BJ (cell line): Measurements from ENCODE around the gene LIX1L. TPM values are rescaled to one million over a fixed set of nuclear protein-coding genes. Genes with fewer than 3 reads are reported as not detected.
A peak's percentile ranks its signal among the peaks of the same experiment; 100 is the strongest.

ENCODE experiments used
- CTCF ChIA-PET: fragments of 350-600 bp; formaldehyde crosslinking; extraction: SDS; loops from one replicate; lab custom pipeline; 2021; ENCODE audit warnings: antibody characterized with exemption, inconsistent platforms; lab: Yijun Ruan, JAX
- POLR2A ChIA-PET: fragments of 300-600 bp; sonication (Branson Sonifier 250); formaldehyde crosslinking; extraction: SDS; loops from one replicate; lab custom pipeline; 2021; ENCODE audit warnings: antibody characterized with exemption; lab: Charles Lee
- DNase-seq: peaks from one replicate; pipeline ENCODE4 v3.0.0-alpha.2; 2011; ENCODE audit warnings: low read depth
- H3K27me3 ChIP-seq: 2 replicates; pipeline ENCODE4 v1.6.0; 2011; ENCODE audit warnings: low read length; ENCODE audit not compliant: control insufficient read depth, insufficient read depth
- H3K36me3 ChIP-seq: 2 replicates; pipeline ENCODE4 v1.5.1; 2011; ENCODE audit warnings: low read length; ENCODE audit not compliant: control insufficient read depth, insufficient read depth
- H3K4me3 ChIP-seq: 2 replicates; pipeline ENCODE4 v1.5.1; 2011; ENCODE audit warnings: low read depth, mild to moderate bottlenecking, control low read depth, low read length
- polyA minus RNA-seq: library from RNA; depleted of rRNA, polyadenylated mRNA; stranded (reverse); fragments of >200 nt; gene quantifications from 2 replicates; pipeline ENCODE4 v1.2.3, GENCODE V29; 2011; rRNA and poly(A)+ RNA removed
- polyA plus RNA-seq: library from polyadenylated mRNA; depleted of rRNA; stranded (reverse); fragments of >200 nt; gene quantifications from 2 replicates; pipeline ENCODE4 v1.2.3, GENCODE V29; 2011; rRNA removed
- TF ChIP-seq, protein P1 (sequence below): IDR thresholded peaks from 2 replicates; pipeline ENCODE4 v1.5.1; 2011; ENCODE audit warnings: low read depth, mild to moderate bottlenecking, control low read depth, inconsistent platforms, low read length, moderate library complexity; ENCODE audit not compliant: insufficient read depth

Gene LIX1L
- polyA plus RNA-seq = 35.1 and 42.1 TPM in 2 replicates
- polyA minus RNA-seq = 22.7 and 23.4 TPM in 2 replicates

GRCh38 chr1:145957443-145958319 is at the start of gene LIX1L:
TSS of gene LIX1L (minus strand) at chr1:145958017. CDS start at chr1:145957927, 90 bp downstream.
- no peaks in the 10 kb centered on the region for H3K36me3 ChIP-seq
- CTCF ChIA-PET = interaction anchor here (0.9 to 3.0 kb wide), 5 partner anchors 20 to 112 kb away, joined by 3 to 7 read pairs (median 5); partner anchors contain the start of gene NUDT17
- H3K27me3 ChIP-seq = no peaks in the 10 kb centered on the region
- POLR2A ChIA-PET = interaction anchor here (0.6 to 1.4 kb wide), 4 partner anchors 8 to 55 kb away, joined by 3 to 5 read pairs (median 4); partner anchors contain the start of gene RBM8A
- DNase-seq = peak; percentile 85
- TF ChIP-seq, protein P1, sequence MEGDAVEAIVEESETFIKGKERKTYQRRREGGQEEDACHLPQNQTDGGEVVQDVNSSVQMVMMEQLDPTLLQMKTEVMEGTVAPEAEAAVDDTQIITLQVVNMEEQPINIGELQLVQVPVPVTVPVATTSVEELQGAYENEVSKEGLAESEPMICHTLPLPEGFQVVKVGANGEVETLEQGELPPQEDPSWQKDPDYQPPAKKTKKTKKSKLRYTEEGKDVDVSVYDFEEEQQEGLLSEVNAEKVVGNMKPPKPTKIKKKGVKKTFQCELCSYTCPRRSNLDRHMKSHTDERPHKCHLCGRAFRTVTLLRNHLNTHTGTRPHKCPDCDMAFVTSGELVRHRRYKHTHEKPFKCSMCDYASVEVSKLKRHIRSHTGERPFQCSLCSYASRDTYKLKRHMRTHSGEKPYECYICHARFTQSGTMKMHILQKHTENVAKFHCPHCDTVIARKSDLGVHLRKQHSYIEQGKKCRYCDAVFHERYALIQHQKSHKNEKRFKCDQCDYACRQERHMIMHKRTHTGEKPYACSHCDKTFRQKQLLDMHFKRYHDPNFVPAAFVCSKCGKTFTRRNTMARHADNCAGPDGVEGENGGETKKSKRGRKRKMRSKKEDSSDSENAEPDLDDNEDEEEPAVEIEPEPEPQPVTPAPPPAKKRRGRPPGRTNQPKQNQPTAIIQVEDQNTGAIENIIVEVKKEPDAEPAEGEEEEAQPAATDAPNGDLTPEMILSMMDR = no peak
- H3K4me3 ChIP-seq = peak within 1 kb of the TSS; percentile 51

GRCh38 chr1:146001709-146002108 is 43.9 kb upstream of the LIX1L start:
- TF ChIP-seq, protein P1 = no peak
- H3K4me3 ChIP-seq = no peak overlapping the region
- DNase-seq = no peak
- H3K36me3 ChIP-seq = no peaks in the 10 kb centered on the region
- ChIA-PET CTCF (interaction anchor here (0.9 to 3.1 kb wide), 3 partner anchors 8 to 26 kb away, joined by 3 to 18 read pairs (median 6); no protein-coding TSS in a partner anchor), POLR2A (interaction anchor here (0.6 kb wide), 1 partner anchor 29 kb away, joined by 3 read pairs; no protein-coding TSS in a partner anchor)
- no peaks in the 10 kb centered on the region for H3K27me3 ChIP-seq

- Histone ChIP-seq H3K27me3 (no peaks in the 10 kb centered on the region), H3K36me3 (peaks cover 2% of the 10 kb centered on the region), H3K4me3 (no peak overlapping the region)
- ChIA-PET POLR2A (no interaction called here), CTCF (interaction anchor here (2.6 kb wide), 1 partner anchor 7 kb away, joined by 14 read pairs; no protein-coding TSS in a partner anchor)
- TF ChIP-seq, protein P1 = no peak
- DNase-seq = no peak
These were observed 41.7 kb upstream of the LIX1L start for GRCh38 chr1:145999321-146000024.

GRCh38 chr1:145997718-145998023 is 39.9 kb upstream of the LIX1L start:
- ChIA-PET POLR2A (interaction anchor here (1.0 kb wide), 1 partner anchor 18 kb away, joined by 3 read pairs; no protein-coding TSS in a partner anchor), CTCF (interaction anchor here (0.9 to 12.4 kb wide), 3 partner anchors 9 to 20 kb away, joined by 5 to 117 read pairs (median 14); no protein-coding TSS in a partner anchor)
- no peaks in the 10 kb centered on the region for H3K27me3 ChIP-seq
- no peak overlapping the region for H3K4me3 ChIP-seq
- TF ChIP-seq, protein P1 = no peak
- no peak for DNase-seq
- peaks cover 18% of the 10 kb centered on the region for H3K36me3 ChIP-seq
